ENCODE results near the gene RTN4R.

DNA sequence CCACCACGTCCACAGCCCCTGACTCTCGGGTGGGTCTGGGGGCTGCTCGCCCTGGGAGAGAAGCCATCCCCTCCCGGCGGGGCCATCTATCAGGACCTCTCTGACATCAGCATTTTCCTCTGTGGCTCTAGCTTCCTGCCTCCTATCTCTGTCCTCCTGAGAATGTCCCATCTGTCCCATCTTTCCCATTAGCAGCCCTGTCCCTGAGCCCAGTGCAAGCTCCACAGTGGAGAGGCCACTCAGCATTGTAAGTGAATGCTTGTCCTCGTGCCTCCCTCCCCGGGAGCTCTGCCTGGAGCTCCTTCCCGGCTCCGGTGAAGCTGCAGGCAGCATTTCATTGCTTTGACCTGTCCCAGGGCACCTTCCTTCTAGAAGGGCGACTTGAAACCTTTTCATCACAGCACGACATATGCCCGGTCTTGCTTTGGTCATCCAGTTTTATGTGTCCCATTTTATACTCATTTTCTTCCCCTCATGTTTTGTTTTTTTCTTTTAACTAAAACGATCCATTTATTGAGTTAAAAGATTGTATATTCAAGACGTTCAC is 49.7 kb downstream of the RTN4R start:
- TF ChIP-seq, protein P1, sequence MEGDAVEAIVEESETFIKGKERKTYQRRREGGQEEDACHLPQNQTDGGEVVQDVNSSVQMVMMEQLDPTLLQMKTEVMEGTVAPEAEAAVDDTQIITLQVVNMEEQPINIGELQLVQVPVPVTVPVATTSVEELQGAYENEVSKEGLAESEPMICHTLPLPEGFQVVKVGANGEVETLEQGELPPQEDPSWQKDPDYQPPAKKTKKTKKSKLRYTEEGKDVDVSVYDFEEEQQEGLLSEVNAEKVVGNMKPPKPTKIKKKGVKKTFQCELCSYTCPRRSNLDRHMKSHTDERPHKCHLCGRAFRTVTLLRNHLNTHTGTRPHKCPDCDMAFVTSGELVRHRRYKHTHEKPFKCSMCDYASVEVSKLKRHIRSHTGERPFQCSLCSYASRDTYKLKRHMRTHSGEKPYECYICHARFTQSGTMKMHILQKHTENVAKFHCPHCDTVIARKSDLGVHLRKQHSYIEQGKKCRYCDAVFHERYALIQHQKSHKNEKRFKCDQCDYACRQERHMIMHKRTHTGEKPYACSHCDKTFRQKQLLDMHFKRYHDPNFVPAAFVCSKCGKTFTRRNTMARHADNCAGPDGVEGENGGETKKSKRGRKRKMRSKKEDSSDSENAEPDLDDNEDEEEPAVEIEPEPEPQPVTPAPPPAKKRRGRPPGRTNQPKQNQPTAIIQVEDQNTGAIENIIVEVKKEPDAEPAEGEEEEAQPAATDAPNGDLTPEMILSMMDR (IDR thresholded peaks at IDR 0.05; ENCODE audit: borderline replicate concordance, extremely low read depth, low read length, poor library complexity, severe bottlenecking), result no peak
- no peak for TF ChIP-seq EZH2 (IDR thresholded peaks at IDR 0.05; ENCODE audit: borderline replicate concordance, low read depth, low read length, severe bottlenecking)

Measured in DND-41 (cell line).